ENCODE data around the gene SAMD11. TPM values are rescaled to one million over a fixed set of nuclear protein-coding genes. Genes with fewer than 3 reads are reported as not detected.

Gene SAMD11
- total and polyA plus RNA-seq, 2 of the 13 experiments (the other 11 are each of a cell fraction or from before 2014, with no cell fraction given) = 0.11 TPM; not detected in 1

DNA sequence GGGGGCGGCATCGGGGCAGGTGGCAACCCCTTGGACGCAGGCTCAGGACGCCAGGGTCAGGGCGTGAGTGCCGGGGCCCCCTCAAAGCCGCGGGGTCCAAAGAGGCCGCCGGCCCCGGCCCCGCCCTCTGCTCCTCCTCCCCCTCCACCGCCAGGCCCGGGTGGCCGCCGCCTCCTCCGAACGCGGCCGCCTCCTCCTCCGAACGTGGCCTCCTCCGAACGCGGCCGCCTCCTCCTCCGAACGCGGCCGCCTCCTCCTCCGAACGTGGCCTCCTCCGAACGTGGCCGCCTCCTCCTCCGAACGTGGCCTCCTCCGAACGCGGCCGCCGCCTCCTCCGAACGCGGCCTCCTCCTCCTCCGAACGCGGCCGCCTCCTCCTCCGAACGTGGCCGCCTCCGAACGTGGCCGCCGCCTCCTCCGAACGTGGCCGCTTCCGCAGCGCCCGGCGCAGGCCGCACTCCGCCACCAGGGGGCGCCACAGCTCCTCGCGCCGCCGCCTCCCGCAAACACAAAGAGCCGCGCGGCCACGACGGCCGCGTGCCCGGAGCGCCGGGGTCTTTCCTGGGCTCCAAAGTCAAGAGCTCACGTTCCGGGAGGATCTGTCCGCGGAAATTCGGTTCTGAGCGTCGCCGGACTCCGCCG is 19.3 kb upstream of the SAMD11 start (continued):
- TF ChIP-seq ZNF724P (CRISPR knock-in tag; IDR thresholded peaks at IDR 0.05; ENCODE audit: borderline replicate concordance) (no peak), DZIP1 (CRISPR knock-in tag; IDR thresholded peaks at IDR 0.05) (0 out of 2 replicates have a peak, but pooled peaks have one; percentile 52), SAFB2 (CRISPR knock-in tag; IDR thresholded peaks at IDR 0.05; ENCODE audit: borderline replicate concordance, low read depth) (peak; percentile 85; the same call in 1 of the 2 replicates), HOXD1 (CRISPR knock-in tag; IDR thresholded peaks at IDR 0.05) (peak; percentile 44; the same call in 1 of the 2 replicates), ZNF225 (CRISPR knock-in tag; IDR thresholded peaks at IDR 0.05) (0 out of 2 replicates have a peak, but pooled peaks have one; percentile 69), ZNF558 (CRISPR knock-in tag; IDR thresholded peaks at IDR 0.05; ENCODE audit: borderline replicate concordance) (no peak), IKZF4 (CRISPR knock-in tag; IDR thresholded peaks at IDR 0.05; ENCODE audit: borderline replicate concordance, low read depth, not compliant biosample characterization) (peak; percentile 50), ZBTB2 (CRISPR knock-in tag; IDR thresholded peaks at IDR 0.05; ENCODE audit: low read depth) (no peak), ZMYM2 (CRISPR knock-in tag; IDR thresholded peaks at IDR 0.05) (no peak), ZNF33B (CRISPR knock-in tag; IDR thresholded peaks at IDR 0.05) (0 out of 2 replicates have a peak, but pooled peaks have one; percentile 50), ZSCAN30 (CRISPR knock-in tag; IDR thresholded peaks at IDR 0.05) (no peak), FOXC1 (CRISPR knock-in tag; IDR thresholded peaks at IDR 0.05; ENCODE audit: borderline replicate concordance) (peak; percentile 64; the same call in 1 of the 2 replicates), NR0B2 (CRISPR knock-in tag; IDR thresholded peaks at IDR 0.05) (peak; percentile 70; the same call in 1 of the 2 replicates), FOXA3 (CRISPR knock-in tag; IDR thresholded peaks at IDR 0.05) (peak; percentile 44; the same call in 1 of the 2 replicates), CEBPG (CRISPR knock-in tag; IDR thresholded peaks at IDR 0.05) (no peak), SNRNP70 (IDR thresholded peaks at IDR 0.05; ENCODE audit: low read depth, low read length) (no peak), PCBP1 (IDR thresholded peaks at IDR 0.05; ENCODE audit: borderline replicate concordance, low read depth, low read length) (no peak), ZNF614 (CRISPR knock-in tag; IDR thresholded peaks at IDR 0.05; ENCODE audit: borderline replicate concordance) (peak; percentile 61; the same call in 1 of the 2 replicates), BRD4 (CRISPR knock-in tag; IDR thresholded peaks at IDR 0.05) (no peak), ATF1 (CRISPR knock-in tag; IDR thresholded peaks at IDR 0.05) (no peak), PHB2 (IDR thresholded peaks at IDR 0.05; ENCODE audit: partially characterized antibody) (no peak), ZNF441 (CRISPR knock-in tag; IDR thresholded peaks at IDR 0.05; ENCODE audit: borderline replicate concordance) (peak; percentile 54; the same call in 1 of the 2 replicates), RBFOX2 (IDR thresholded peaks at IDR 0.05; ENCODE audit: low read depth, low read length) (peak; percentile 56)
- TF ChIP-seq, protein P1, sequence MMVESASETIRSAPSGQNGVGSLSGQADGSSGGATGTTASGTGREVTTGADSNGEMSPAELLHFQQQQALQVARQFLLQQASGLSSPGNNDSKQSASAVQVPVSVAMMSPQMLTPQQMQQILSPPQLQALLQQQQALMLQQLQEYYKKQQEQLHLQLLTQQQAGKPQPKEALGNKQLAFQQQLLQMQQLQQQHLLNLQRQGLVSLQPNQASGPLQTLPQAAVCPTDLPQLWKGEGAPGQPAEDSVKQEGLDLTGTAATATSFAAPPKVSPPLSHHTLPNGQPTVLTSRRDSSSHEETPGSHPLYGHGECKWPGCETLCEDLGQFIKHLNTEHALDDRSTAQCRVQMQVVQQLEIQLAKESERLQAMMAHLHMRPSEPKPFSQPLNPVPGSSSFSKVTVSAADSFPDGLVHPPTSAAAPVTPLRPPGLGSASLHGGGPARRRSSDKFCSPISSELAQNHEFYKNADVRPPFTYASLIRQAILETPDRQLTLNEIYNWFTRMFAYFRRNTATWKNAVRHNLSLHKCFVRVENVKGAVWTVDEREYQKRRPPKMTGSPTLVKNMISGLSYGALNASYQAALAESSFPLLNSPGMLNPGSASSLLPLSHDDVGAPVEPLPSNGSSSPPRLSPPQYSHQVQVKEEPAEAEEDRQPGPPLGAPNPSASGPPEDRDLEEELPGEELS (CRISPR knock-in tag; IDR thresholded peaks at IDR 0.05) = no peak; the same call in 1 of the 2 replicates

Data from HepG2 (cell line).